ENCODE results near the gene GINS3.
"Not testable (repeated sequence)": the region's sequence is repeated elsewhere in the genome, so short reads cannot be mapped to it uniquely, and the experiment has no call there.

GINS3 gene

DNA sequence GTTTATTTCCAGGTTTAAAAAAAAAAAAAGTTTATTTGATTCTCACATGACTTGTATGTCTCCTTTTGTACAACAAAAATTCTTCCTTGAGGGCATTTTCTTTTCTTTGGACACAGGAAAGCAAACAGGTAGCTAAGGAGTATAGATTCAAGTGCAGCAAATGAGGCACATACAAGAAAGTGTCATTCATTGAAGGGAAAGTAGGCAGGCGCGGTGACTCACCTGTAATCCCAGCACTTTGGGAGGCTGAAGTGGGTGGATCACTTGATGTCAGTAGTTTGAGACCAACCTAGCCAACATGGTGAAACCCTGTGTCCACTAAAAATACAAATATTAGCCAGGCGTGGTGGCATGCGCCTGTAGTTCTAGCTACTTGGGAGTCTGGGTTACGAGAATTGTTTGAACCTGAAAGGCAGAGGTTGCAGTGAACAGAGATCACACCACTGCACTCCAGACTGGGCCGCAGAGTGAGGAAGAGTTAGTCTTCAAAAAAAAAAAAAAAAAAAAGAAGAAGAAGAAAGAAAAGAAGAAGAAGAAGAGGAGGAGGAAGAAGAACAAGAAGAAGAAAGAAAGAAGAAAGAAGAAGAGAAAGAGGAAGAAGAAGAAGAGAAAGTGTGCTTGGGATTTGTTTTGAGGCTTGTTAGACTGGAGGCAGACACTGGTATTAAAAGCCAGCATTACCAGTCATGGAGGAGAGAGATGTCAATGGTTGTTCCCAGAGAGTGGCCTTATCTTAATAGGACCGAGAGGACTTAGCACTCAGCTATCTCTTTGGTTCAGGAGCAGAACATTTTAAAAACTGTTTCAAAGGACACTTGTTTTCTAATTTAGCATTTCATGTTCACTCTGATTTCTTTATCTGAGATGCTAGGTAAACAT is 19.7 kb downstream of the GINS3 start:
- no peaks in the 10 kb centered on the region for H3K4me1 ChIP-seq (ENCODE audit: control insufficient read depth in 1 of 2, insufficient read depth in 2 of 2, low read length in 2 of 2)
- no peaks in the 10 kb centered on the region for H3K9me3 ChIP-seq (ENCODE audit: control insufficient read depth in 1 of 2, low read length in 2 of 2)
- H3K36me3 ChIP-seq (ENCODE audit: control insufficient read depth in 1 of 2, insufficient read depth in 2 of 2, low read length in 2 of 2), result no peaks in the 10 kb centered on the region
- no peak overlapping the region for H3K4me3 ChIP-seq (ENCODE audit: low read depth in 1 of 2, low read length in 2 of 2)
- no peaks in the 10 kb centered on the region for H3K27me3 ChIP-seq (ENCODE audit: control insufficient read depth in 1 of 2, insufficient read depth in 2 of 2, low read length in 2 of 2)
- no peak overlapping the region for H3K9ac ChIP-seq (ENCODE audit: low read depth in 1 of 2, low read length in 2 of 2)
- no peak overlapping the region for H3K27ac ChIP-seq (ENCODE audit: low read depth, low read length)

DNA sequence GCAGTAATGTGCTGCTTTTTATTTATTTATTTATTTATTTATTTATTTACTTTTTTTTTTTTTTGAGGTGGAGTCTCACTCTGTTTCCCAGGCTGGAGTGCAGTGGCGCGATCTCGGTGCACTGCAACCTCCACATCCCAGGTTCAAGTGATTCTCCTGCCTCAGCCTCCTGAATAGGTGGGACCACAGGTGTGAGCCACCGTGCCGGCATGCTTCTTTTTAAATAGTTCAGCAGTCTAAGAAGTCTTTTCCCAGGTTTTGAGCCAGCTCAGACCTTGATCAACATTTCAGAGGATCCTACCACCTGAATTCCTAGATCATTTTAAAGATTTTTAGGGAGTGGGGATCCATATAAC is 20.3 kb downstream of the GINS3 start:
- not testable (repeated sequence) for H3K27me3 ChIP-seq (ENCODE audit: control insufficient read depth in 1 of 2, insufficient read depth in 2 of 2, low read length in 2 of 2); H3K36me3 ChIP-seq (ENCODE audit: control insufficient read depth in 1 of 2, insufficient read depth in 2 of 2, low read length in 2 of 2); H3K4me3 ChIP-seq (ENCODE audit: low read depth in 1 of 2, low read length in 2 of 2); H3K9ac ChIP-seq (ENCODE audit: low read depth in 1 of 2, low read length in 2 of 2); H3K4me1 ChIP-seq (ENCODE audit: control insufficient read depth in 1 of 2, insufficient read depth in 2 of 2, low read length in 2 of 2); H3K9me3 ChIP-seq (ENCODE audit: control insufficient read depth in 1 of 2, low read length in 2 of 2); H3K27ac ChIP-seq (ENCODE audit: low read depth, low read length)

DNA sequence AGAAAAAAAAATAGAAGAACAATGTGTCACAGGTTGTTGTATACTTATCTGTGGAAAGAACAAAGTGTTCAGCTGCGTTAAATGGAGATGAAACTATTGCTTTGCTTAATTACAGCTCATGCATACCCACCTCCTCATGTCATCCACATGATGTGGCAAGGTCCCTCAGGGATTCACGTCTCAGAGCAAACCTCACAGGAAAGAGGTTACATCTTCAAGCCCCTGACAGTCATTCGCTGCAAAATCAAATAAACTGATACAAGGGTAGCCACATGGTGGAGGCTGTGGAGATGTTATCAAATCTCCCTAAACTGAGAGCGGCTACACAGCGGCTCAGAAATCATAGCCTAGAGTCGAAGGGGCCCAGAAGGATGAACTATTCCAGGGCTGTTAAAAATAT is 21.1 kb downstream of the GINS3 start:
- H3K36me3 ChIP-seq (ENCODE audit: control insufficient read depth in 1 of 2, insufficient read depth in 2 of 2, low read length in 2 of 2), result no peaks in the 10 kb centered on the region
- H3K9me3 ChIP-seq (ENCODE audit: control insufficient read depth in 1 of 2, low read length in 2 of 2), result no peaks in the 10 kb centered on the region
- no peaks in the 10 kb centered on the region for H3K4me1 ChIP-seq (ENCODE audit: control insufficient read depth in 1 of 2, insufficient read depth in 2 of 2, low read length in 2 of 2)
- H3K27me3 ChIP-seq (ENCODE audit: control insufficient read depth in 1 of 2, insufficient read depth in 2 of 2, low read length in 2 of 2), result no peaks in the 10 kb centered on the region
- no peak overlapping the region for H3K9ac ChIP-seq (ENCODE audit: low read depth in 1 of 2, low read length in 2 of 2)
- no peak overlapping the region for H3K4me3 ChIP-seq (ENCODE audit: low read depth in 1 of 2, low read length in 2 of 2)
- no peak overlapping the region for H3K27ac ChIP-seq (ENCODE audit: low read depth, low read length)

DNA sequence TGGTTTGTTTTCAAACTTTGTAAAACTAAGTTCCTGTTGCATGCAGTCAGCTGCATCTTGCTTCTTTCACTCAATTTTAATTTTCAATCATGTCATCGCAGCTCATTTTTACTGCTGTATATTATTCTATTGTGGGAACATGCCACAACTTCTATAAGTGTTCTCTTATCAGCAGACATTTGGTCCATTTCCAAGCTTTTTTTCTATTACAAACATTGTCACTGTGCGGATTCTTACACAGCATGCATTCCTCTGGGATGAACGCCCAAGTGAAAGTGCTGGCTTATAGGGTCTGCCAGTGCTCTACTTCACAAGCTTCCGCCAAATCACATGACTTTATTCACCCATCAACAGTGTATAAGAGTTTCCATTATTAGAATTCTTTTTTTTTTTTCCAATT is 22.7 kb downstream of the GINS3 start:
- Histone ChIP-seq H3K4me1 (ENCODE audit: control insufficient read depth in 1 of 2, insufficient read depth in 2 of 2, low read length in 2 of 2) (no peaks in the 10 kb centered on the region), H3K9ac (ENCODE audit: low read depth in 1 of 2, low read length in 2 of 2) (no peak overlapping the region), H3K36me3 (ENCODE audit: control insufficient read depth in 1 of 2, insufficient read depth in 2 of 2, low read length in 2 of 2) (no peaks in the 10 kb centered on the region), H3K27me3 (ENCODE audit: control insufficient read depth in 1 of 2, insufficient read depth in 2 of 2, low read length in 2 of 2) (no peaks in the 10 kb centered on the region), H3K27ac (ENCODE audit: low read depth, low read length) (no peak overlapping the region), H3K9me3 (ENCODE audit: control insufficient read depth in 1 of 2, low read length in 2 of 2) (no peaks in the 10 kb centered on the region), H3K4me3 (ENCODE audit: low read depth in 1 of 2, low read length in 2 of 2) (no peak overlapping the region)

DNA sequence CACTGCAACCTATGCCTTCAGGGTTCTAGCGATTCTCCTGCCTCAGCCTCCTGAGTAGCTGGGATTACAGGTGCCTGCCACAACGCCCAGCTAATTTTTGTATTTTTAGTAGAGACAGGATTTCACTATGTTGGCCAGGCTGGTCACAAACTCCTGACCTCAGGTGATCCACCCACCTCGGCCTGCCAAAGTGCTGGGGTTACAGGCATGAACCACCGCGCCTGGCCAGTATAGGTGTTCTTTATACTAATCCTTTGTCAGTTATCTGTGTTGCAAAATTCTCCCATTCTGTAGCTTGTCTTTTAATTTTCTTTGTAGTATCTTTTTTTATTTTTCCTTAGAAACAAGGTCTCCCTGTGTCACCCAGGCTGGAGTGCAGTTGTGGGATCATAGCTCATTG is 23.7 kb downstream of the GINS3 start:
- H3K9ac ChIP-seq (ENCODE audit: low read depth in 1 of 2, low read length in 2 of 2); H3K4me3 ChIP-seq (ENCODE audit: low read depth in 1 of 2, low read length in 2 of 2); H3K27me3 ChIP-seq (ENCODE audit: control insufficient read depth in 1 of 2, insufficient read depth in 2 of 2, low read length in 2 of 2); H3K4me1 ChIP-seq (ENCODE audit: control insufficient read depth in 1 of 2, insufficient read depth in 2 of 2, low read length in 2 of 2); H3K27ac ChIP-seq (ENCODE audit: low read depth, low read length); H3K36me3 ChIP-seq (ENCODE audit: control insufficient read depth in 1 of 2, insufficient read depth in 2 of 2, low read length in 2 of 2); H3K9me3 ChIP-seq (ENCODE audit: control insufficient read depth in 1 of 2, low read length in 2 of 2): not testable (repeated sequence)

DNA sequence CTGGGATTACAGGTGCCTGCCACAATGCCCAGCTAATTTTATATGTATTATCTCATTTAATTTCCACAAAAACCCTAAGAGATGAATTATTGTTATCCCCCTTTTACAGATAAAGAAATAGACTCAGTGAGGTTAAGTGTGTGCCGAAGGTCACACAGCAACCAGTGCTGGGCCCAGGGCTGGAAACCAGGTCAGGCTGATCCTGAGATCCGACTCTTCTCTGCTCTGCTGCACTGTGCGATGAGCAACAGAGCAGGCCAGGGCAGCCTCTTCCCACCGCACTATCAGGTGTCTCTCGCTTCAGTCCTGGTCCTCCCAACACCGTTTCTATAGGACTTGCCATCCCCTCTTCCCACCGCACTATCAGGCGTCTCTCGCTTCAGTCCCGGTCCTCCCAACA is 24.8 kb downstream of the GINS3 start:
- no peak overlapping the region for H3K9ac ChIP-seq (ENCODE audit: low read depth in 1 of 2, low read length in 2 of 2)
- H3K27me3 ChIP-seq (ENCODE audit: control insufficient read depth in 1 of 2, insufficient read depth in 2 of 2, low read length in 2 of 2), result no peaks in the 10 kb centered on the region
- H3K27ac ChIP-seq (ENCODE audit: low read depth, low read length), result no peak overlapping the region
- no peaks in the 10 kb centered on the region for H3K9me3 ChIP-seq (ENCODE audit: control insufficient read depth in 1 of 2, low read length in 2 of 2)
- H3K4me1 ChIP-seq (ENCODE audit: control insufficient read depth in 1 of 2, insufficient read depth in 2 of 2, low read length in 2 of 2), result no peaks in the 10 kb centered on the region
- H3K4me3 ChIP-seq (ENCODE audit: low read depth in 1 of 2, low read length in 2 of 2), result no peak overlapping the region
- no peaks in the 10 kb centered on the region for H3K36me3 ChIP-seq (ENCODE audit: control insufficient read depth in 1 of 2, insufficient read depth in 2 of 2, low read length in 2 of 2)

DNA sequence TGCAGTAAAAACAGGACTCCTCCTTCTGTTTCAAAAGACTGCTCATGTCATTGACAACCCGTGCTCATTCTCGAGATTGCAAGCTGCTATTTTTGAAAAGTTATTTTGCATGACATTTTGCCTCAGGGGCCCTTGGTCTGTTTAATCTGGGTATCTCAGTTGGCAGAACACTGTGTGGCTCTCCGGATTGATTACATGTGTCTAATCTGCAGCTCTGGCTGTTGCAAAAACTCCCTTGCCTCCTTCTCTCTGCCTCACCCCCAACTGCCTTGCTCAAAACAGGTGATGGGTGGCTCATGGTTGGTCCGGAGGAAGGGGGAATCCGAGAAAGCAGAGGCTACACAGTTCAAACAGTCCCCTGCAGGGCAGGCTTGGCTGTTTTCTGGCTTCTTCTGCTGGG is 25.3 kb downstream of the GINS3 start:
- H3K27me3 ChIP-seq (ENCODE audit: control insufficient read depth in 1 of 2, insufficient read depth in 2 of 2, low read length in 2 of 2), result no peaks in the 10 kb centered on the region
- no peaks in the 10 kb centered on the region for H3K36me3 ChIP-seq (ENCODE audit: control insufficient read depth in 1 of 2, insufficient read depth in 2 of 2, low read length in 2 of 2)
- no peak overlapping the region for H3K9ac ChIP-seq (ENCODE audit: low read depth in 1 of 2, low read length in 2 of 2)
- no peak overlapping the region for H3K27ac ChIP-seq (ENCODE audit: low read depth, low read length)
- no peaks in the 10 kb centered on the region for H3K9me3 ChIP-seq (ENCODE audit: control insufficient read depth in 1 of 2, low read length in 2 of 2)
- no peaks in the 10 kb centered on the region for H3K4me1 ChIP-seq (ENCODE audit: control insufficient read depth in 1 of 2, insufficient read depth in 2 of 2, low read length in 2 of 2)
- no peak overlapping the region for H3K4me3 ChIP-seq (ENCODE audit: low read depth in 1 of 2, low read length in 2 of 2)

DNA sequence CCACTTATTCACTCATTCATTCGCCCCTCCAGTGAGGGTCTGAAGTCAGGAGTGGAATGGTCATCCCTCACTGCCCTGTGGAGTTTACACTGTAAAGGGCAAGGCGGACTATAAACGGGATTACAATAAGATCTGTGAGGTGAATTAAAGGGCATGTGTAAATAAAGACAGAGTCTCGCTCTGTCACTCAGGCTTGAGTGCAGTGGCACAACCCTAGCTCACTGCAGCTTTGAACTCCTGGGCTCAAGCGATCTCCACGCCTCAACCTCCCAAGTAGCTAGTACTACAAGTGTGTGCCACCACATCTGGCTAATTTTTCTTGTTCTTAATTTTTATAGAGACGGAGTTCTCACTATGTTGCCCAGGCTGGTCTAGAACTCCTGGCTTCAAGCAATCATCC is 25.8 kb downstream of the GINS3 start:
- Histone ChIP-seq H3K4me3 (ENCODE audit: low read depth in 1 of 2, low read length in 2 of 2) (no peak overlapping the region), H3K27ac (ENCODE audit: low read depth, low read length) (no peak overlapping the region), H3K36me3 (ENCODE audit: control insufficient read depth in 1 of 2, insufficient read depth in 2 of 2, low read length in 2 of 2) (no peaks in the 10 kb centered on the region), H3K27me3 (ENCODE audit: control insufficient read depth in 1 of 2, insufficient read depth in 2 of 2, low read length in 2 of 2) (no peaks in the 10 kb centered on the region), H3K9me3 (ENCODE audit: control insufficient read depth in 1 of 2, low read length in 2 of 2) (no peaks in the 10 kb centered on the region), H3K9ac (ENCODE audit: low read depth in 1 of 2, low read length in 2 of 2) (no peak overlapping the region), H3K4me1 (ENCODE audit: control insufficient read depth in 1 of 2, insufficient read depth in 2 of 2, low read length in 2 of 2) (no peaks in the 10 kb centered on the region)

DNA sequence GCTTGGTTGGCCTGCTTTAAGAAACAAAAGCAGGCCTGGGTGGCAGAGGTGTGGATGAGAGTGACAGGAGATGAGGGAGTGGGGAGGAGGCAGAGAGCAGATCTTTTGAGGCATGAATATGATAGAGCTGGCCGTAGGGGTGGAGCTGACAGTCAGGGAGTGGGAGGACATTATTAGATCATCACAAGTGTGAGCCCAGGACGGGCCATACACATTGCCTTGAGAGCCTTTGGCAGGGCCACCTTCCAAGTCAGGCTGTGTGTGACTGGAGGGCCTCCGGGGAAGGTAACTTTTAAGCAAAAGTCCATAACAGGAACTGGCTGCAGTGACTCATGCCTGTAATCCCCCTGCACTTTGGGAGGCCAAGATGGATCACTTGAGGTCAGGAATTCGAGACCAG is 26.3 kb downstream of the GINS3 start:
- Histone ChIP-seq H3K9ac (ENCODE audit: low read depth in 1 of 2, low read length in 2 of 2) (no peak overlapping the region), H3K27me3 (ENCODE audit: control insufficient read depth in 1 of 2, insufficient read depth in 2 of 2, low read length in 2 of 2) (no peaks in the 10 kb centered on the region), H3K9me3 (ENCODE audit: control insufficient read depth in 1 of 2, low read length in 2 of 2) (no peaks in the 10 kb centered on the region), H3K4me3 (ENCODE audit: low read depth in 1 of 2, low read length in 2 of 2) (no peak overlapping the region), H3K4me1 (ENCODE audit: control insufficient read depth in 1 of 2, insufficient read depth in 2 of 2, low read length in 2 of 2) (no peaks in the 10 kb centered on the region), H3K27ac (ENCODE audit: low read depth, low read length) (no peak overlapping the region), H3K36me3 (ENCODE audit: control insufficient read depth in 1 of 2, insufficient read depth in 2 of 2, low read length in 2 of 2) (no peaks in the 10 kb centered on the region)

DNA sequence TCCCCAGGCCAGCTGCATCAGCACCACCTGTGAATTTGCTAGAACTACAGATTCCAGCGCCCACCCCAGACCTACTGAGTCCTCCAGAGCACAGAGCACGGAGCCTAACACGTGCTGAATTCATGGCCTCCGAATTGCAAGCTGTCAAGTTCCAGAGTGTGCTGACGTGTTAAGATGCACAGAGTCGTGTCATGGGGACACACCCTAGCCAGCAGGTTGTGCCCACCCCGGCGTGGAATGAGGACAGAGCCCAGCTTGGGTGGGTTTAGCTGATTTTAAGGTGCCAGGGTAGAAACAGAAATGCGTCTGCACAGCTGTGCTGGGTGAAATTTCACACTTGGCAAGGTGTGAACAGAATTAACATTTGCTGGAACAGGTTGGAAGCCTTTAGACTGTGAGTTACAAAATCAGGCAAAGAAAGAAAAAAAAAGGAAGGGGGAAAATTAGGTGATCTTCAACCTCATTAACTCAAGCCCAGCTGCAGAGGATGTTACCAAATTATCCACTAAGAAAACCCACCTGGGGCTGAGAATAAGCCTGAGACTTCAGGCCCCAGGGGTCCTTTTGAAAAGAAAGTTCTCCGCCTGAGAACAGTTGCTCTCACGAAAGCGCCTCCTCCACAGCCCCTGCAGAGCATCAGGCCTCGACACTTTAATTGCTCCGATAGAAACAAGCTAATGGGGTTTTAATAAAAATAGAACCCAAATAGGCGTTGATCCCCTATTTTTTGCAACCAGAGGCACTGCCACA is 27.1 kb downstream of the GINS3 start:
- no peaks in the 10 kb centered on the region for H3K36me3 ChIP-seq (ENCODE audit: control insufficient read depth in 1 of 2, insufficient read depth in 2 of 2, low read length in 2 of 2)
- no peak overlapping the region for H3K27ac ChIP-seq (ENCODE audit: low read depth, low read length)
- no peaks in the 10 kb centered on the region for H3K27me3 ChIP-seq (ENCODE audit: control insufficient read depth in 1 of 2, insufficient read depth in 2 of 2, low read length in 2 of 2)
- H3K9me3 ChIP-seq (ENCODE audit: control insufficient read depth in 1 of 2, low read length in 2 of 2), result no peaks in the 10 kb centered on the region
- no peak overlapping the region for H3K4me3 ChIP-seq (ENCODE audit: low read depth in 1 of 2, low read length in 2 of 2)
- no peaks in the 10 kb centered on the region for H3K4me1 ChIP-seq (ENCODE audit: control insufficient read depth in 1 of 2, insufficient read depth in 2 of 2, low read length in 2 of 2)
- H3K9ac ChIP-seq (ENCODE audit: low read depth in 1 of 2, low read length in 2 of 2), result no peak overlapping the region
